AG04450 (cell line): ENCODE data around the gene DNAJA4. TPM values are rescaled to one million over a fixed set of nuclear protein-coding genes. Genes with fewer than 3 reads are reported as not detected.

Experiments used
- CTCF ChIA-PET: fragments of 300-600, 350-600 bp; formaldehyde crosslinking; extraction: SDS; loops from one replicate; lab custom pipeline; 2022; ENCODE audit warnings: antibody characterized with exemption, inconsistent platforms; lab: Charles Lee
- POLR2A ChIA-PET: fragments of 350-600 bp; formaldehyde crosslinking; extraction: SDS; loops from one replicate; lab custom pipeline; 2021; ENCODE audit warnings: antibody characterized with exemption, inconsistent platforms; lab: Yijun Ruan, JAX
- DNase-seq: peaks from one replicate; pipeline ENCODE4 v3.0.0-alpha.2; 2011; ENCODE audit warnings: low read depth, low spot score
- H3K27ac ChIP-seq: one replicate; pipeline ENCODE4 v1.5.1; 2012; ENCODE audit warnings: low read depth, low read length, control low read depth
- H3K27me3 ChIP-seq: one replicate; pipeline ENCODE4 v1.6.0; 2012; ENCODE audit warnings: low read length; ENCODE audit not compliant: control insufficient read depth, insufficient read depth
- H3K4me3 ChIP-seq: 2 replicates; pipeline ENCODE4 v1.5.1; 2011; ENCODE audit warnings: mild to moderate bottlenecking, low read depth, low read length, control low read depth
- H3K9me3 ChIP-seq: 2 replicates; pipeline ENCODE4 v1.5.1; 2012; ENCODE audit warnings: low read length; ENCODE audit not compliant: control insufficient read depth, insufficient read depth
- CTCF ChIP-seq: IDR thresholded peaks from 2 replicates; pipeline ENCODE4 v1.5.1; 2011; ENCODE audit warnings: low read depth, low read length, control low read depth, inconsistent platforms
- polyA plus RNA-seq: library from polyadenylated mRNA; depleted of rRNA; stranded (reverse); fragments of >200 nt; gene quantifications from 2 replicates; pipeline ENCODE4 v1.2.3, GENCODE V29; 2011

The DNAJA4 gene
- polyA plus RNA-seq, 1 experiment: 2.5 TPM

GRCh38 chr15:78272776-78273175, 8.4 kb downstream of the DNAJA4 start:
- Histone ChIP-seq H3K9me3 (no peaks in the 10 kb centered on the region; the same call in 1 of the 2 replicates), H3K27ac (no peak overlapping the region), H3K4me3 (no peak overlapping the region), H3K27me3 (no peaks in the 10 kb centered on the region)
- no peak for DNase-seq
- ChIA-PET CTCF (no interaction called here), POLR2A (no interaction called here)
- no peak for TF ChIP-seq CTCF

- H3K9me3 ChIP-seq: no peaks in the 10 kb centered on the region; the same call in 1 of the 2 replicates
- no peaks in the 10 kb centered on the region for H3K27me3 ChIP-seq
- H3K4me3 ChIP-seq: no peak overlapping the region
- ChIA-PET POLR2A (no interaction called here), CTCF (no interaction called here)
- TF ChIP-seq CTCF: no peak
- DNase-seq: no peak
- no peak overlapping the region for H3K27ac ChIP-seq
Measured at GRCh38 chr15:78274994-78275393, 10.6 kb downstream of the DNAJA4 start.

- ChIA-PET CTCF (no interaction called here), POLR2A (no interaction called here)
Measured at GRCh38 chr15:78276064-78276943, 11.9 kb downstream of the DNAJA4 start.

GRCh38 chr15:78280319-78281072, 16.1 kb downstream of the DNAJA4 start:
- POLR2A ChIA-PET: interaction anchor here (2.1 kb wide), 1 partner anchor 19 kb away, joined by 6 read pairs; the partner anchor contains the start of gene SKIC8
- Histone ChIP-seq H3K27me3 (no peaks in the 10 kb centered on the region), H3K9me3 (no peaks in the 10 kb centered on the region), H3K4me3 (no peak overlapping the region), H3K27ac (no peak overlapping the region)
- no peak for DNase-seq
- no peak for TF ChIP-seq CTCF
- CTCF ChIA-PET: interaction anchor here (0.5 to 2.1 kb wide), 5 partner anchors 28 to 142 kb away, joined by 3 to 8 read pairs (median 4); no protein-coding TSS in a partner anchor

More at GRCh38 chr15:78276064-78276943, 11.9 kb downstream of the DNAJA4 start:
- H3K27ac ChIP-seq: no peak overlapping the region
- H3K4me3 ChIP-seq: no peak overlapping the region
- no peak for DNase-seq
- no peaks in the 10 kb centered on the region for H3K27me3 ChIP-seq
- no peaks in the 10 kb centered on the region; the same call in 1 of the 2 replicates for H3K9me3 ChIP-seq
- no peak for TF ChIP-seq CTCF
